ENCODE results near the gene CLIC4.

The CLIC4 gene

DNA sequence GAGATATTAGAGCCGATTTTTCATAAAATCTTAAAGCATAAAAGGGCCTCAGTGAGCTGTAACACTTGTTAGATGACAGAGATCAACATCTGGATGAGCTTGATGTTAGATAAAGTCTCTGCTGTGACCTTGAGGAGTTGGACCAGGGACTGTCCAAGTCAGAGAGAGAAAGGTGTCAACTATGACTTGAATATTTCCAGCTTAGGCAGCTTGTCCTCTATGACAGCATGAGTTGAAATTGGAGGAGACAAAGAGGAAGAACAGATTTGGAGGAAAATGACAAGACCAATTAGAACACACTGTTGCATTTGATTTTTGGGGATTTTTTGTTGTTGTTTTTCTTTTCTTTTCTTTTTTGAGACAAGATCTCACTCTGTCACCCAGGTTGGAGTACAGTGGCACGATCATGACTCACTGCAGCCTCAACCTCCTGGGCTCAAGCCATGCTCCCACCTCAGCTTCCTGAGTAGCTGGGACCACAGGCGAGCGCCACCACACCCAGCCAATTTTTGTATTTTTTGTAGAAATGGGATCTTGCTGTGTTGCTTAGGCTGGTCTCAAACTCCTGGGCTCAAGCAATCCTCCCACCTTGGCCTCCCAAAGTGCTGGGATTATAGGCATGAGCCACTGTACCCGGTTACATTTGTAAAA is 35.3 kb upstream of the CLIC4 start:
- in situ Hi-C loops (cut with HindIII; ENCODE audit: low pct_ligation_motif_present, low sequenced_read_pairs) = no loop called here
- Histone ChIP-seq H3K27ac (no peak overlapping the region), H3K36me3 (replicated peaks) (no peaks in the 10 kb centered on the region), H3K27me3 (replicated peaks) (no peaks in the 10 kb centered on the region), H3K4me3 (ENCODE audit: low read depth, low read length) (no peak overlapping the region)
- DNase-seq = no peak
- TF ChIP-seq, protein P1, sequence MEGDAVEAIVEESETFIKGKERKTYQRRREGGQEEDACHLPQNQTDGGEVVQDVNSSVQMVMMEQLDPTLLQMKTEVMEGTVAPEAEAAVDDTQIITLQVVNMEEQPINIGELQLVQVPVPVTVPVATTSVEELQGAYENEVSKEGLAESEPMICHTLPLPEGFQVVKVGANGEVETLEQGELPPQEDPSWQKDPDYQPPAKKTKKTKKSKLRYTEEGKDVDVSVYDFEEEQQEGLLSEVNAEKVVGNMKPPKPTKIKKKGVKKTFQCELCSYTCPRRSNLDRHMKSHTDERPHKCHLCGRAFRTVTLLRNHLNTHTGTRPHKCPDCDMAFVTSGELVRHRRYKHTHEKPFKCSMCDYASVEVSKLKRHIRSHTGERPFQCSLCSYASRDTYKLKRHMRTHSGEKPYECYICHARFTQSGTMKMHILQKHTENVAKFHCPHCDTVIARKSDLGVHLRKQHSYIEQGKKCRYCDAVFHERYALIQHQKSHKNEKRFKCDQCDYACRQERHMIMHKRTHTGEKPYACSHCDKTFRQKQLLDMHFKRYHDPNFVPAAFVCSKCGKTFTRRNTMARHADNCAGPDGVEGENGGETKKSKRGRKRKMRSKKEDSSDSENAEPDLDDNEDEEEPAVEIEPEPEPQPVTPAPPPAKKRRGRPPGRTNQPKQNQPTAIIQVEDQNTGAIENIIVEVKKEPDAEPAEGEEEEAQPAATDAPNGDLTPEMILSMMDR (IDR thresholded peaks at IDR 0.05; ENCODE audit: low read depth, low read length, missing control alignments) = no peak

DNA sequence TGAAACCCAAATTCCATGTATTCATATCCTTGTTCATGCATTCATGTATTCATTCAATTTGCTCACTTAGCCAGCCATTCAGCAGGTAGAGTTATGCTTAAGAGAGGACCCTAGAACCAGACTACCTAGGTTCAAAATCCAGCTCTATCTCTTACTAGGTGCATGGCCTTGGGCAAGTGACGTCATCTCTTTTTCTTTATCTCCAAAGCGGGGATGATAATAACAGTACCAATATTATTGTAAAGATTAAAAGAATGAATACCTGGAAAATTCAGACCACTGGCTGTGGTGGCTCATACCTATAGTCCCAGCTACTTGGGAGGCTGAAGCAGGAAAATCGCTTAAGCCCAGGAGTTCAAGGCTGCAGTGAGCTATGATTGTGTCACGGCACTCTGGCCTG is 33.9 kb upstream of the CLIC4 start:
- TF ChIP-seq, protein P1 (IDR thresholded peaks at IDR 0.05; ENCODE audit: low read depth, low read length, missing control alignments) = no peak
- no peak for DNase-seq
- H3K4me3 ChIP-seq (ENCODE audit: low read depth, low read length) = no peak overlapping the region
- in situ Hi-C loops (cut with HindIII; ENCODE audit: low pct_ligation_motif_present, low sequenced_read_pairs) = no loop called here
- no peaks in the 10 kb centered on the region for H3K36me3 ChIP-seq (replicated peaks)
- no peaks in the 10 kb centered on the region for H3K27me3 ChIP-seq (replicated peaks)
- H3K27ac ChIP-seq = no peak overlapping the region

DNA sequence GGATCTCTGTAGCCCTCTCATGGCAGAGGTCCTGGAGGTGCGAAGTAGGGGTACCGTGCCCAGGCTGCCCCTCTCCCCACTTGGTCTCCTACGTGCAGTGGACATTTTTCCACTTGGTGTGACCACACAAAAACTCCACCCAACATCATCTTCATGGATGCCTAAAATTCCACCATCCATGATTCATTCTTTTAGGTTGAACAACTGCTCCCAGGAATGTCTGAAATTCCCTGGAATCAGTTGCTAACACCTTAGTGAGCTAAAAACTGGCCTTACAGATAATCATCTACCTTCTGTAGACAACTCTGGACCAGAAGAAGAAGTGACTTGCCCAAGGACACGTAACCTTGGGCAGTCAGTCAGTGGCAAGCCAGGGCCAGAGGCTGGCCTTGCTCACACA is 32.1 kb upstream of the CLIC4 start:
- Histone ChIP-seq H3K4me3 (ENCODE audit: low read depth, low read length) (no peak overlapping the region), H3K27ac (no peak overlapping the region), H3K27me3 (replicated peaks) (no peaks in the 10 kb centered on the region), H3K36me3 (replicated peaks) (no peaks in the 10 kb centered on the region)
- in situ Hi-C loops (cut with HindIII; ENCODE audit: low pct_ligation_motif_present, low sequenced_read_pairs) = no loop called here
- TF ChIP-seq, protein P1 (IDR thresholded peaks at IDR 0.05; ENCODE audit: low read depth, low read length, missing control alignments) = no peak
- no peak for DNase-seq

DNA sequence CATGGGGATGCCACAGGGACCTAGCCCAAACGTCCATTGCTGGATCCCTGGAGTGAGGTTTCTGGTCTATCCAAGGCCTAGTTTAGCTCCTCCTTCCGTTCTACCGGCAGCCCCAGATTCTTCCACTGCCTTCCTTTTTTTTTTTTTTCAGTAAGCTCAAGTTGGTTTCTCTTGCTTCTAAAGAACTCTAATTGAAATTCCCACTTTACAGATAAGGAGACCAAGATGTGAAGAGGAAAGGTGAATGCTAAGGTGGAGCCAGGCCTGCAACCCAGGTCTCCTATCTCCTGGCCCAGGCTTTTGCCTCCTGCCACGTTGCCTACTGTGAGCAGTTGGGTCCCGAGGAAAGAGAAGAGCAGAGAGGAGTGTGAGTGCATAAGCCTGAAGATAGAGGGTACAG is 31.5 kb upstream of the CLIC4 start:
- H3K4me3 ChIP-seq (ENCODE audit: low read depth, low read length) = no peak overlapping the region
- H3K27ac ChIP-seq = no peak overlapping the region
- no peak for DNase-seq

DNA sequence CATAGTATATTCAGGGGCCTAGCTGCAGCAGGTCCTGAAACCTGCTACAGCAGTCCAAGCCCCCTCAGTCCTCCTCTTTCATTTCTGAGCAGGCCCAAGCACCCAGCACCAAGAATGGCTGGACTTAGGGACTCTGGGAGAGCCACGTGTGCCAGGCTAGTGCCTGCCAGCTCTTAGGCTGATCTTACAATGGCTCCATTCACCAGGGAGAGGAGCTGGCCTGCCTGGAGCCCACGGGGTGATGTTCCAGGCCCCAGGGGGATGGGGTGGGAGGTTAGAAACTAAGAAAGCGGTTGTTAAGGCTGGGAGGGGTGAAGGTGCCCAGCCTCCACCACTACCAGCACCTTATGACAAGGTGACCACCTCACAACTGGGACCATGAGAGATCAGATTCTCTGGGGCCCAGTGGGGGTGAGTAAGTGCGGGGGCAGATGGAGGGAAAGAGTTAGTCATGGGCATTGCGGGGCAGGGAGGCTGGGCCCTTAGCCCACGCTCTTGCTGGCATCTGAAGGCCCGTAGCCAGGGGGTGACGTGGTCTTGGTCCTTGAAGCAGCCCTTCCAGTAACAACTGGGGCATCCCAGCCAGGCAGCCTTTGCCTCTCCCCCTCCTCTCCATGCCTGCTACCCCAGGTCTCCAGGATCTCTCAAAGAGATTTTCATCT is 30.3 kb upstream of the CLIC4 start:
- in situ Hi-C loops (cut with HindIII; ENCODE audit: low pct_ligation_motif_present, low sequenced_read_pairs) = no loop called here
- H3K27ac ChIP-seq = no peak overlapping the region
- TF ChIP-seq, protein P1 (IDR thresholded peaks at IDR 0.05; ENCODE audit: low read depth, low read length, missing control alignments) = no peak
- no peaks in the 10 kb centered on the region for H3K36me3 ChIP-seq (replicated peaks)
- DNase-seq = no peak
- no peak overlapping the region for H3K4me3 ChIP-seq (ENCODE audit: low read depth, low read length)
- no peaks in the 10 kb centered on the region for H3K27me3 ChIP-seq (replicated peaks)

More for the DNA sequence above, 31.5 kb upstream of the CLIC4 start:
- in situ Hi-C loops (cut with HindIII; ENCODE audit: low pct_ligation_motif_present, low sequenced_read_pairs) = no loop called here
- TF ChIP-seq, protein P1 (IDR thresholded peaks at IDR 0.05; ENCODE audit: low read depth, low read length, missing control alignments) = no peak
- no peaks in the 10 kb centered on the region for H3K27me3 ChIP-seq (replicated peaks)
- H3K36me3 ChIP-seq (replicated peaks) = no peaks in the 10 kb centered on the region

Data from brain microvascular endothelial cell (primary cell).